ENCODE data around the gene TELO2. TPM values are rescaled to one million over a fixed set of nuclear protein-coding genes. Genes with fewer than 3 reads are reported as not detected.

TELO2 gene
- 21.6 TPM for total RNA-seq
- long read RNA-seq, transcript TELO2-201 (21 exons, 3,314 nt), result major isoform, 50 of 85 reads
- long read RNA-seq, partial matches to known transcripts, result 13 of 85 reads
- long read RNA-seq, other reads (novel, unspliced or antisense), result 19 of 85 reads

- peak; percentile 90 for DNase-seq
- intact Hi-C loops (cut with micrococcal nuclease), result no loop called here
- peak; percentile 93 for ATAC-seq
These were observed at the start of gene TELO2 for GRCh38 chr16:1492923-1493745. Gene TELO2 (plus strand): TSS chr16:1493360. CDS start chr16:1494282, 922 bp downstream.

GRCh38 chr16:1443403-1443973 is 49.7 kb upstream of the TELO2 start:
- ATAC-seq, result no peak
- no peak for DNase-seq
- intact Hi-C loops (cut with micrococcal nuclease), result no loop called here

DNA sequence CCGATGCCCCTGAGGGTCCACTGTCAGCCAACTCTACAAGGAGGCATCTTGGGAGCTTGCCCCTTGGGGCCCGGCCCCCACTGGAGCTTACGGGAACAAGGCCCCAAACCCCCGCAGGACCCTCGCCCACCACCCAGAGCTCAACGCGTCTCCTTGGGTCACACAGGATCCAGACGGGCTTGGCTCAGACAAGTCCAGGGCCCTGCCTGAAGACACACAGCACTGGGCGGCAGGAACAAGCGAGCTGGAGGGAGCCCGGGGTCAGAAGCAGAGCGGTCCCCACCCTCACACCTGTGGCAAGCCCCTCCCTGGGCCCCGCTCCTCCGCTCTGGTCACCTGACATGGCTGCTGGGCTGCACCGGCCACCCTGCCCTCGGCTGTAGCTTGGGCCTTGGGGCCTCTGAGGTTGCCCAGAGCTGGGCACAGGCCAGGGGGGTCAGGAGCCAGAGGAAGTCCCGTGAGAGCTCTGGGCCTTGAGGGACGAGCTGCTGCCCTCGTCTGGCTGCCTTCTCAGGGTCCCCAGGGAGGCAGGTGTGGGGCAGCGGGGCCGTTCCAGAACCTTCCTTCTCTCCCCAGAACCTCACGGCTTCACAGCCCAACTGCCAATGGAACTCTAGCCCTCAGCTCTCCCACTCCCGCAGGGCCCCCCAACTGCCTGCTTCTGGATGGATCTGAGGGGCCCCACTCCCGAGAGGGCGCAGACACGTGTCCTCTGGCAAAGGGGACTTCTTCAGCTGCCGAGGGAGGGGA is 49.0 kb upstream of the TELO2 start, which contains the start of gene CCDC154:
TSS of gene CCDC154 (minus strand) at position 577 of the 750 bp plus-strand sequence. CDS start at position 343, 234 bp downstream.
- ATAC-seq (no peak), DNase-seq (no peak)
- intact Hi-C loops (cut with micrococcal nuclease), result no loop called here

- no peak for DNase-seq
- ATAC-seq, result no peak
- intact Hi-C loops (cut with micrococcal nuclease), result no loop called here
These were observed 48.2 kb upstream of the TELO2 start for GRCh38 chr16:1444730-1445517.

GRCh38 chr16:1445518-1446203 is 47.5 kb upstream of the TELO2 start:
- intact Hi-C loops (cut with micrococcal nuclease), result no loop called here
- ATAC-seq (no peak), DNase-seq (no peak)

DNA sequence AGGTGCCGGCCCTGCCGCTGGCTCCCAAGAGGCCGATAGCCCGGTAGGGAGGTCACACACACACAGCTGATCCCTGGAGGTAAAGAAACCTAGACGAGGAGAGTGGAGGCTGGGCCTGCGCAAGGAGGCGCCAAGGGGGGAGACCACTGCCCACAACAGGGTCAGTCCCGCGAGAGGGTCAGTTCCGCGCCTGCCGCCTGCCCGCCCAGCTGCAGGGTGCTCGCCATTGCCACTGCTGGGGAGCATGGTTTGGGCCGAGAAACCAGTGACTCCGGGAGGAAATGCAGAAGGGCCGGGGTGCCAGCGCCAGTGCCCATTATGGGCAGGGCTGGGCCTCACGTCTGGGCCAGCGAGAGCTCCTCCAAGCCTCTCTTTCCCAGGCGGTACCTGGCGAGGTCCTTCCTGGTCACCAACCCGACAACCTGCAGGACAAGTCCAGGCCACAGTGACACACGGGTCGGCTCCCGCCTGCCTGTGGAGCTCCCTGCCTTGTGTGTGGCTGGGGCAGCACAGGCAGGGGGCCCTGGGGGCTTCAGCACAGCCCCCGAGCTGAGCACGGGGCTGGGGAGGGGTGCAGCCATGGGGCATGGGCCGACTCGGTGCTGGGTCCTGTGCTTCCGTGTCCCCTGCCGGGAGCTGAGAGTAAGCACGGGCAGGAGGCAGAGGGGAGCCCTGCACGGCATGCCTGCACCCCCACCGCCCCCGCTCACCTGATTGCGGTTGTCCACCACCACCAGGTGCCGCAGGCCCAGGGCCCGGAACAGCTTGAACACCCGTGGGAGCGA is 46.7 kb upstream of the TELO2 start:
- no peak for DNase-seq
- intact Hi-C loops (cut with micrococcal nuclease), result no loop called here
- ATAC-seq, result no peak

DNA sequence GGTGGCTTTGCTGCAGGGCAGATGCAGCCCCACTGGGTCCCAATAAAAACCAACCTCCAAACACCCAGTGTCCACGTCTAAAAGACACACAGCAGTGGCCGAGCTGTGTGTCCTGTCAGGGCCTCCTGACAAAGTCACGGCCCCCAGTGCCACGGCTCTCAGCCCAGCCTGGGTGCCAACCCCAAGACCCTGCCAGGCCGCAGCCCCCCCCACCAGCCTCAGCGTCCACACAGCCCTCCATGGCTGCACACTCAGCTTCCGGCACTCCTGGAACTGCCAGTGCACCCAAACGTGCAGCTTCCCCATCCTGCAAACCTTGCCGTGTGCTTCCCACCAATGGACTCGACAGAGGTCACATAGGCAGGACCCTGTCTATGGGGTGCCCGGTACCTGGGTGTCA is 45.2 kb upstream of the TELO2 start:
- intact Hi-C loops (cut with micrococcal nuclease), result no loop called here
- ATAC-seq (no peak), DNase-seq (no peak)

DNA sequence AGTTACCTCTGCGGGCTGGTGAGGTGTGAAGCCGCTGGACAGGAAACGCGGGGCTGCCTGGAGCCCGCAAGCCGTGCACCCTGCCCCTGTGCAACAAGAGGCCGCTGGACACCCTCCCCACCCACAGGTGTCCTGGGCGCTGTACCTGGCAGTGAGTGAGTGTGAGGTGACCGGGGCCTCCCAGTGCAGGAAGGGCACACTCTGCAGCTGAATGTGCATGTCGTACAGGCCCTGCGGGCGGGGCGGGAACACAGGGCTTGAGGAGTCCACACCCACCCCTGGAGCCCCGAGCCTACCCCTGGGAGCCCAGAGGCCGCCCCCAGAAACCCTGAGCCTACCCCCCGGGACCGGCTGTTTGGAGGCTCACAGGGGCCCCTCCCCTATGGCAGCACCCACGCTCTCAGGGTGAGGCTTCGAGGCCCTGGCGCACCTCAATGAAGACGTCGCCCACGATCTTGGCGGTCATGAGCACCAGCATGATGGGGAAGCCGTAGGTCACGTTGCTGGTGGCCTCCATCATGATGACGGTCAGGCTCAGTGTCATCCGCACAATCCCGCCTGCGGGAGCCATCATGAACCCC is 44.5 kb upstream of the TELO2 start:
- ATAC-seq, result no peak
- DNase-seq, result no peak
- intact Hi-C loops (cut with micrococcal nuclease), result no loop called here

- DNase-seq (no peak), ATAC-seq (no peak)
- intact Hi-C loops (cut with micrococcal nuclease), result no loop called here
These were observed 43.9 kb upstream of the TELO2 start for GRCh38 chr16:1449201-1449788.

GRCh38 chr16:1450218-1450617 is 42.9 kb upstream of the TELO2 start:
- ATAC-seq, result no peak

GRCh38 chr16:1450841-1451240 is 42.3 kb upstream of the TELO2 start:
- ATAC-seq, result no peak
- DNase-seq, result no peak
- intact Hi-C loops (cut with micrococcal nuclease), result no loop called here

More at GRCh38 chr16:1450218-1450617, 42.9 kb upstream of the TELO2 start:
- no peak for DNase-seq
- intact Hi-C loops (cut with micrococcal nuclease), result no loop called here

DNA sequence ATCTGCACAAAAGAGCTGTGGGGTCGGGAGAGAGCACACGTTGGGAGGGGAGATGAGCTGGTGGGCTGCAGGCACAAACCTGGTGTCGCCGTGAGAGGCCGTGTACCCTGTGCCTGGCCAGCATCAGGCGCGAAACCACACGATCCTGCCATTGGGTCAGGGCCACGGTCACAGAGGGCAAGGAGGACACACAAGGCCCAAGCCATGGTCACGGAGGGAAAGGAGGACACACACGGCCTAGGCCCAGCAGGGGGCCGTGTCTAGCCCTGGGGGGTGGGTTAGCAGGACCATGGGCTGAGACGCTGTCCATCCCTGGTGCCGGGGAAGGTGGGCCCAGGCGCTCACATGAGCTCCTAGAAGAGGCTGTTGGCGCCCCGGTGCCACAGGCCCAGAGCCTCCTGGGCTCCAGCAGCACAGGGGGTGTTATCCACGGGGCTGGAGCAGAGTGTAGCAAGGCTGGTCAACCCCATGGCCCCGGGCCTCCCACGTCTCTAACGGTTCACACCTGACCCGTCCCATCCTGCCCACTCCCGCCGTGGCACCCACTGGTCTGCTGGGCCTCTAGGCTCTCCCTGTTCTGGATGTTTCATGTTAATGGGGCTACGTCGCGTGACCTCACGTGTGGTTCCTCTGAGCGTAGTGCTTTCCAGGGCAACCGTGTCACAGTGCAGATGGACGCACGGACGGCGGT is 41.3 kb upstream of the TELO2 start:
- ATAC-seq (no peak), DNase-seq (no peak)
- intact Hi-C loops (cut with micrococcal nuclease), result no loop called here

DNA sequence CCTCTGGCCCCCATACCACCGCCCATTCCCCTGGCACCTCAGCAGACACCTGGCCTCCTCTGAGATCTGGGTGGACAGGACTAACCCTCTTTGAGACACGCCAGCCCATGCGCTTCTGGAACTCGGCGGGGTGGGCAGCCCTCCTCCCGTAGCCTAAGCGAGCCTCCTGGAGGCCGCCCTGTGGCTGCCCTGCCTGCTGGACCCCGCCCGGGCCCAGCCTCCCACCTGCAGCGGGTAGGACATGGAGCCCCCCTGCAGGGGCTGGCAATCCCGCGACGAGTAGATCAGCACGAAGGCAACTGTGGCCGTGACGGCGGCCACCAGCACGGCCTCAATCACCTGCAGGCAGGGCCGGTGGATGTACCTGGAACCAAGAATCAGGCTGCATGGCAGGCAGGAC is 40.6 kb upstream of the TELO2 start:
- intact Hi-C loops (cut with micrococcal nuclease), result no loop called here
- DNase-seq, result no peak

DNA sequence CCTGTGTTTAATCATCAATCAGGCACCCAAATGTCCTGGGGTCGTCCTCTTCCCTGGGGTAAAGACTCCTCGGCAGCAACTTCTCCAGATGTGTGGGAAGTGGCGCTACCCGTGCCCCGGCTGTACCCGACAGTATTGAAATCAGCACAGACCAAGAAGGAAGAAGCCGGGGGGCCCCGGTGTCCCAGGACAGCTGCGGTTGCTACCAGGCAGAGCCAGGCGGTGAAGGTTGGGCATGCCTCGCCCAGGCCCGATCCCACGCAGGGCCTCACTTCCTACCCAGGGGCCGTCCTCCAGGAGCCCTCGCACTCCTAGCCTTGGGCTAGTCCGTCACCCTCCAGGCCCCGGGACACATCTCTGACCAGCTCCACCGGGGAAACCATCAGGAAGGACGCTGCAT is 39.8 kb upstream of the TELO2 start:
- intact Hi-C loops (cut with micrococcal nuclease), result no loop called here
- DNase-seq, result no peak
- ATAC-seq, result no peak

More for the DNA sequence above, 40.6 kb upstream of the TELO2 start:
- ATAC-seq, result no peak

GRCh38 chr16:1454561-1454960 is 38.6 kb upstream of the TELO2 start:
- DNase-seq (no peak), ATAC-seq (no peak)
- intact Hi-C loops (cut with micrococcal nuclease), result no loop called here
